Measurements from ENCODE around the gene MOGAT3. TPM values are rescaled to one million over a fixed set of nuclear protein-coding genes. Genes with fewer than 3 reads are reported as not detected.

Gene MOGAT3
- total and polyA plus RNA-seq, 9 of the 15 experiments (the other 6 are each of a cell fraction or from before 2014, with no cell fraction given), result 0.07 to 0.17 (median 0.13) TPM; not detected in 6

DNA sequence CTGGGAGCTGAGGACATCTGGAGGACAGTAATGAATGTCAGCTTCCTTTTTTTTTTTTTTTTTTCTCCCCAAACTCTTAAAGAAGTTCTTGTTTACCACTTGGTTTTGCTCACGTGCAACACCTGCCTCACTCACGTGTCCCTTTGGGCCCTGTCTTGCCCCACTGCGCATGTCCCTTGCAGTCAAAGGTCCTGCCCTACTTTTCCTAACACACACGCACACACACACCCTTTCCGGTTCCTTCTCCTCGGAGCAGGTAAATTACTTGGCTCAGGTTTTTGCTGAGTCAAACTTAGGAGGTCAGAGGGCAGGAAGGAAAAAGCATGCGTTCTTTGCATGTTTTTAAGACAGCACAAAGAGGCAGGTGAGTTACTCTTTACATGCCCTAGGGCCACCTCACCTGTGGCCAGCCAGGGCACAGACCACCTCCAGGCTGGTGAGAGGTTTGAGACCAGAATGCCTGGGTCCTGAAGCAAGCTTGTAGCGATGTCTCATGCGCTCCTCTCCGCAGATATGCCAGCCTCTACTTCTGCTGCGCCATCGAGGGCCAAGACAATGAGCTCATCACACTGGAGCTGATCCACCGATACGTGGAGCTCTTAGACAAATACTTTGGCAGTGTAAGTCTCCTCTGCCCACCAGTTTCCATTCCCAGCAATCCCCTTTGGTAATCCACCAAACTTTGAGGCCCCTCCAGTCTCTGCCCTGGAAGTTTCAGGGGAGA is 43.8 kb downstream of the MOGAT3 start (continued):
- TF ChIP-seq, protein P1, sequence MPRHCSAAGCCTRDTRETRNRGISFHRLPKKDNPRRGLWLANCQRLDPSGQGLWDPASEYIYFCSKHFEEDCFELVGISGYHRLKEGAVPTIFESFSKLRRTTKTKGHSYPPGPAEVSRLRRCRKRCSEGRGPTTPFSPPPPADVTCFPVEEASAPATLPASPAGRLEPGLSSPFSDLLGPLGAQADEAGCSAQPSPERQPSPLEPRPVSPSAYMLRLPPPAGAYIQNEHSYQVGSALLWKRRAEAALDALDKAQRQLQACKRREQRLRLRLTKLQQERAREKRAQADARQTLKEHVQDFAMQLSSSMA (CRISPR knock-in tag; IDR thresholded peaks at IDR 0.05), result no peak
- TF ChIP-seq MBD2 (IDR thresholded peaks at IDR 0.05; ENCODE audit: borderline replicate concordance, low read depth), result no peak
- no peak for TF ChIP-seq ELK3 (CRISPR knock-in tag; IDR thresholded peaks at IDR 0.05)
- TF ChIP-seq SLC30A9 (CRISPR knock-in tag; IDR thresholded peaks at IDR 0.05), result no peak
- TF ChIP-seq, protein P2, sequence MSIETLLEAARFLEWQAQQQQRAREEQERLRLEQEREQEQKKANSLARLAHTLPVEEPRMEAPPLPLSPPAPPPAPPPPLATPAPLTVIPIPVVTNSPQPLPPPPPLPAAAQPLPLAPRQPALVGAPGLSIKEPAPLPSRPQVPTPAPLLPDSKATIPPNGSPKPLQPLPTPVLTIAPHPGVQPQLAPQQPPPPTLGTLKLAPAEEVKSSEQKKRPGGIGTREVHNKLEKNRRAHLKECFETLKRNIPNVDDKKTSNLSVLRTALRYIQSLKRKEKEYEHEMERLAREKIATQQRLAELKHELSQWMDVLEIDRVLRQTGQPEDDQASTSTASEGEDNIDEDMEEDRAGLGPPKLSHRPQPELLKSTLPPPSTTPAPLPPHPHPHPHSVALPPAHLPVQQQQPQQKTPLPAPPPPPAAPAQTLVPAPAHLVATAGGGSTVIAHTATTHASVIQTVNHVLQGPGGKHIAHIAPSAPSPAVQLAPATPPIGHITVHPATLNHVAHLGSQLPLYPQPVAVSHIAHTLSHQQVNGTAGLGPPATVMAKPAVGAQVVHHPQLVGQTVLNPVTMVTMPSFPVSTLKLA (conservative IDR thresholded peaks at IDR 0.05), result peak; percentile 55 to 76
- TF ChIP-seq REST (IDR thresholded peaks at IDR 0.05; ENCODE audit: borderline replicate concordance), result no peak
- TF ChIP-seq REST (CRISPR knock-in tag; IDR thresholded peaks at IDR 0.05; ENCODE audit: low read depth), result no peak
- no peak for TF ChIP-seq NCOA6 (IDR thresholded peaks at IDR 0.05)
- TF ChIP-seq KDM2B (CRISPR knock-in tag; IDR thresholded peaks at IDR 0.05), result no peak
- no peak for TF ChIP-seq FUS (optimal IDR thresholded peaks at IDR 0.05; ENCODE audit: low read depth, low read length)

All from K562 (cell line).